DMS53 treated with DMSO at 0.1 percent for 48 hours (cell line): ENCODE results near the gene MACC1.
A peak's percentile ranks its signal among the peaks of the same experiment; 100 is the strongest.

ENCODE experiments used
- DNase-seq: peaks from one replicate; lab custom pipeline; 2025; ENCODE audit not compliant: unreplicated experiment; lab: John Stamatoyannopoulos, UW

The MACC1 gene

DNA sequence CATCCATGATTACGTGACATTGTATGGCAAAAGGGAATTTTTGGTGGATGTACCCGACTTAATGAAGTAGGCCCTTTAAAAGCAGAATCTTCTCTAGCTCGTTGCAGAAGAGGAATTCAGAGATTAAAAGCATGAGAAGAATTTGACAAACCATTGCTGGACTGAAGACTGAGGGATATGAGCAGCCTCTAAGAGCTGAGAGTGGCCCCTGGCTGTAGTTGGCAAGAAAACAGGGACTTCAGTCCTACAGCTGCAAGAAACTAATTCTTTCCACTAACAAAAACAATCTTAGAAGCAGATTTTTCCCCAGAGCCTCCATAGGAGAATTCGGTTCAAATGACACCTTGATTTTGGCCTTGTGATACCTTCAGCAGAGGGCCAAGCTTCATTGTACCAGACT is 34.1 kb downstream of the MACC1 start:
- DNase-seq, result no peak

DNA sequence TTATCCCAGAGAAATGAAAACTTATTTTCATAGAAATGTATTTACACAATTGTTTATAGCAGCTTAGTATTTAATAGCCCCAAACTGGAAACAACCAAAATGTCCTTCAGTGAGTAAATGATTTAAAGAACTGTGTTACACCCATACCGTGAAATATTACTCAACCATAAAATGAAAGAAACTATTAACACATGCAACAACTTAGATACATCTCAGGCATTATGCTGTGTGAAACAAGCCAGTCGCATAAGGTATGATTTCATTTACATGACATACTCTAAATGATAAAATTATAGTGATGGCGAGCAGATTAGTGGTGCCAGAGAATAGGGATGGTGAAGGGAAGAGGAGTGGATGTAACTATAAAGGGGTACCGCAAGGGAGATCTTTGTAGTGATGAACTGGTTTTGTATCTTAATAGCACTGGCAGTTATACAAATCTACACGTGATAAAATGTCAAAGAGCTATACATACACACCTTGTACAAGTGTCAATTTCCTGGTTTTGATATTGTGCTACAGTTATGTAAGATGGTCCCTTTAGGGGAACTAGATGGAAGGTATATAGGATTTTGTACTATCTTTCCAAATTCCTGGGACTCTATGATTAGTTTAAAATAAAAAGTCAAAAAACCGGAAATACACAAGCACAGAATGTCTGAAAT is 40.5 kb downstream of the MACC1 start:
- DNase-seq, result no peak

- DNase-seq, result no peak
Observed at GRCh38 chr7:20173828-20174227, 43.4 kb downstream of the MACC1 start.

GRCh38 chr7:20172736-20173334 is 44.3 kb downstream of the MACC1 start:
- peak; percentile 28 for DNase-seq

GRCh38 chr7:20170633-20171032 is 46.6 kb downstream of the MACC1 start:
- DNase-seq, result no peak

- DNase-seq, result no peak
Observed at GRCh38 chr7:20165146-20165510, 52.1 kb downstream of the MACC1 start.

DNA sequence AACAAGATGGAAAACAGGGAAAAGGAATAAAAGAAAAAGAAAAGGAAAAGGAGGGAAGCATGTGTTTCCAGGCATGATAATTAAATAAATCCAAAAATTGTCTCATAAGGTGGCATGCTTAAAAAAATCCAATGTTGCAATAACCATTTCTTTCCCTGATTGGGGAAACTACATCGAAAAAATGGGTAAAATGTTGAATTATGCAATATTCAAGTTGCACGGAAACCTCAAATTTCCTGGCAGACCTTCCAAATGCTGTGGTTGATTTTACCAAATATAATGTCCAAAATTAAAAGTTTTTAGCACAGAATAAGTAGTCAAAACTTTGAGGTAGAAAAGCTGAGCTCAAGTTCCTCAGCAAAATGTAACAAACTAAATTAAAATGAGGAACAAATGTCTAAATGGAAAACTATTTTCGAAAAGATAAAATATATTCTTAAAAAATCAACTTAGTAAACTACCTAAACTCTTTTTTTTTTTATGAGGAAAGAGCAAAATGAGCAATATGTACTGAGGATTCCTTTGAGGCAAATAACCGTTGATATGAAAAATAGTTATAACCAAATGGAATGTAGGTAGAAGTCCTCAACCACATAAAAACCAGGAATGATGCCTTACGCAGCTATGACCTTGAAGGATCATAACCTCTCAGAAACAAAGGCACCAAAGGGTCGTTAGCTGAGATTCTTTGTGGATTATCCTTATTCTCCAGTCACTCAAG is 52.6 kb downstream of the MACC1 start:
- no peak for DNase-seq

- no peak for DNase-seq
Observed at GRCh38 chr7:20162665-20163064, 54.5 kb downstream of the MACC1 start.

- DNase-seq, result no peak
Observed at GRCh38 chr7:20159226-20159747, 57.9 kb downstream of the MACC1 start.

DNA sequence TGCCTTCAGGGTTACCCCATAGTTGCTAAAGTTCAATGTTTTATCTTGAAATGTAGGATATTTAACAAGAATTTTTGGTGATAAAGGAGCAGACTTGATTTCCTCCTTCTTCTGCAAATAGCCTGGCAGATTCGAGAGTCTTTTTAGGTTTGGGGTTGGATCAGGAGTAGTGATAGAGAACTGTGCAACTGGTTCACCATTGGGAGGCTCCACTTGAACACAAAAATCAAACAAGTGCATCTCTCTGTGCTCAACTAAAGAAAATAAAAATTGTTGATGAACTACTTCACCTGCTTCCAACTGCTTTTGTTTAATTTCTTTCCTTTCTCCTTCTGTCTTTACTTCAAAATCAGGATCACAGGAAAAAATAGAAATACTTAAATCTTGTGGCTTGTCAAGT is 58.5 kb downstream of the MACC1 start:
- no peak for DNase-seq

DNA sequence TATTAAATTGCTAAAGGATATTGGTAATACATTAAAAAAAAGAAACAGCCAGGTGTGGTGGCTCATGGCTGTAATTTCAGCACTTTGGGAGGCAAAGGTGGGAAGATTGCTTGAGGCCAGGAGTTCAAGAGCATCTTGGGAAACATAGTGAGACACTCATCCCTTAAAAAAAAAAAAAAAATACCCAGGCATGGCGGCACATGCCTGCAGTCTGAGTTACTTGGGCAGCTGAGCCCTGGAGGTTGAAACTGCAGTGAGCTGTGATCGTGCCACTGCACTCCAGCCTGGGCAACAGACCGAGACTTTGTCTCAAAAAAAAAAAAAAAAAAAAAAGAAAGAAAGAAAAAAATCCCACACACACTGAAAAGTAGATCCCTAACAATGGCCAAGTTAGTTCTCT is 59.7 kb downstream of the MACC1 start:
- DNase-seq, result no peak

DNA sequence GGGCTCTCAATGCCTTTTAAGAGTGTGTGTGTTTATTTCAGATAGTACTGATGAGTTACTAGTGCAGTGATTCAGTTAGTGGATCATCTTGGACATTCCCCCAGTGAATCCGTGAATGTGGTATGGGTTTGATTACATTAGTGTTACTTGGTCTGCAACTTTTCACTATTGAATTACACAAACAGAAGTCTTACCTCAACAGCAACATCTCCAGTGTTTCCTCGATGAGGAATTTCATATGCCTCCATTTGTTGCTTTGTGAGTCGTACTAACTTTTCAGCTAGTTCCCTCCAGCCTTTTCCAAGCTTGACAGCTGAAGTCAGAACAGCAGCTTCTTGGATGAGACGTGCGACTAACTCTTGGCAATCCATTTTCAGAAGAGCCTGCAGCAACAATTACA is 63.2 kb downstream of the MACC1 start:
- DNase-seq, result no peak

GRCh38 chr7:20153567-20153966 is 63.6 kb downstream of the MACC1 start:
- DNase-seq, result peak; percentile 36

GRCh38 chr7:20152511-20152910 is 64.7 kb downstream of the MACC1 start:
- DNase-seq, result no peak

- no peak for DNase-seq
Observed at GRCh38 chr7:20151708-20152456, 65.3 kb downstream of the MACC1 start.

GRCh38 chr7:20146451-20146850 is 70.7 kb downstream of the MACC1 start:
- no peak for DNase-seq

DNA sequence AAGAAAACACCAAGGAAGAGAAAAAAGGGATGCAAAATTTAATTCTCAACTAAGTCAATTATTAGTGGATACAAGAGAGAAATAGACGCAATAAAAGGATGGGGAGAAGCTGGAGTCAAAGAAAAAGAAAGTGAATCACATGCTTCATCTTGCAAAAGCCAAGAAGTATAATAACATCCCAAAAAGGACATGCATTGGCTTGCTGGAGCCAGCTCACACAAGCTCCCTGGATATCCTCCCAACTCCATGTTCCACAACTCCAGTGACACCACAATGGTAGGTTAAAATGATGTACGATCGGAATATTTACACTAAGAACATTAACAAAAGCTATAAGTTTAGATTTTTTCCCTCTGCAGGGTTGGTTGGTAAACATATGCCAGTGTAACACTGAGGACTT is 72.4 kb downstream of the MACC1 start:
- DNase-seq, result no peak

GRCh38 chr7:20141666-20142065 is 75.5 kb downstream of the MACC1 start:
- peak; percentile 91 for DNase-seq

DNA sequence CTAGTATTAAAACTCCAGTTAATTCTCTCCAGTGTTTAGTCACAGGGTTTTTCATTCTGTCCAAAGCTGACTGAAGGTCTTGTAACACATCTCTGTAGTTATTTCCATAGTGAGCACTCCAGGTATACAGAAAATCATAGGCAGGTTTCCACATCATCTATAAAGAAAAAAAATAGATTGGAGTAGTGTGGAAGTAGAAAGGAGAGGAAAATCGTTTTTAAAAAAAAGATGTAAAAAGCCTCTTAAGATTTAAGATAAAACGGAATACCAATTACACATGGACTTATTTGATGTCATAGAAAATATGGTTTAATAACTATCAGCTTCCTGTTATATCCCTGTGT is 76.2 kb downstream of the MACC1 start:
- DNase-seq, result no peak

GRCh38 chr7:20140291-20141001 is 76.7 kb downstream of the MACC1 start:
- no peak for DNase-seq

GRCh38 chr7:20136647-20137046 is 80.5 kb downstream of the MACC1 start:
- DNase-seq, result no peak
